Measurements from ENCODE around the gene RALA.

DNA sequence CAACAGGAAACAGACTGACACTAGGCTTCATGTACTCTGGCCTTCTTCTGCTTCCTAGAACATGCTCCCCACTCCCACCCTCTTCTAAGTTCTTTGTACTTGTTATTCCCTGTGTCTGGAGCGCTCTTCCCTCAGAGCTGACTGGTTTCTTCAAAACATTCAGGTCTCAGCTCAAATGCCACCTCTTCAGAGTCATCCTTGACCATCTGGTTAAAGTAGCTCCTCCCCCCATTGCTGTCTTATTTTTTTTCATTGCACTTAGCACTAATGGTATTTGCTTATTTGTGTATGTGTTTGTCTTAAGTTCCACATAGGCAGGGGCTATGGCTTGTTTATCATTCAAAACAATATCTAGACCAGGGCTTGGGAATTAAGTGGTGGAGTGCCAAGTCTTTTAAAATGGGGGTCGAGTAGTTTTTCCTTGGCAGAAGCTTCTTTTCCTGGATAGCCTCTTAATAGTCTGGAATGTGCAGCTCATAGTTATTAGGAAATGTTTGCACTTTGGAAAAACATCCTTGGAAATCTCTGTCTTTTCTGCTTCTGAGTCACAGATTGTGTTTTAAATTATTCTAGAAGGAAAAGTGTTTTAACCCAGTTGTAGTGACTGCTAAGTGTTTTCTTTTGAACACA, 60.0 kb downstream of the RALA start:
- TF ChIP-seq, protein P1, sequence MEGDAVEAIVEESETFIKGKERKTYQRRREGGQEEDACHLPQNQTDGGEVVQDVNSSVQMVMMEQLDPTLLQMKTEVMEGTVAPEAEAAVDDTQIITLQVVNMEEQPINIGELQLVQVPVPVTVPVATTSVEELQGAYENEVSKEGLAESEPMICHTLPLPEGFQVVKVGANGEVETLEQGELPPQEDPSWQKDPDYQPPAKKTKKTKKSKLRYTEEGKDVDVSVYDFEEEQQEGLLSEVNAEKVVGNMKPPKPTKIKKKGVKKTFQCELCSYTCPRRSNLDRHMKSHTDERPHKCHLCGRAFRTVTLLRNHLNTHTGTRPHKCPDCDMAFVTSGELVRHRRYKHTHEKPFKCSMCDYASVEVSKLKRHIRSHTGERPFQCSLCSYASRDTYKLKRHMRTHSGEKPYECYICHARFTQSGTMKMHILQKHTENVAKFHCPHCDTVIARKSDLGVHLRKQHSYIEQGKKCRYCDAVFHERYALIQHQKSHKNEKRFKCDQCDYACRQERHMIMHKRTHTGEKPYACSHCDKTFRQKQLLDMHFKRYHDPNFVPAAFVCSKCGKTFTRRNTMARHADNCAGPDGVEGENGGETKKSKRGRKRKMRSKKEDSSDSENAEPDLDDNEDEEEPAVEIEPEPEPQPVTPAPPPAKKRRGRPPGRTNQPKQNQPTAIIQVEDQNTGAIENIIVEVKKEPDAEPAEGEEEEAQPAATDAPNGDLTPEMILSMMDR (IDR thresholded peaks at IDR 0.05), result no peak
- TF ChIP-seq POLR2A (IDR thresholded peaks at IDR 0.05), result no peak
